ENCODE measurements around the gene UGT1A10. TPM values are rescaled to one million over a fixed set of nuclear protein-coding genes. Genes with fewer than 3 reads are reported as not detected.

Gene UGT1A10
- total and polyA plus RNA-seq, 2 donors (not counting 1 experiment from before 2014, with no cell fraction given), result not detected

DNA sequence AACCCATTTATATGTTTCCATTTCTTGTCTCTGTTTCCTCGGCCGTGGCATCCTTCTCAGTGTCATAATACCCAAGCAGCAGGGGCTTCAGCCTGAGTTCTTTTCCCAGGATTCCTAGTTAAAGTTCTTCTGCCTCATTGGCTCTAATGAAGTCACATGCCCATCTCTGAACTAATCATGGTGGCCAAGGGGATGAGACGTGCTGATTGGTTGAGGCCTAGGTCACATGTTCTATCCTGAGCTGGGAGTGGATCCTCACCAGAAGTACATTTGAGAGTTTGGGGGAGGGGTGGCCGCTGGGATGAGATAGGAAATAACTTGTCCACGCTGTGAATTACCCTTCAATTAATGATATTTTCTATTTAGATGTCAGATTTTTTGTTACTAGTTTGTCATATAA, 72.7 kb downstream of the UGT1A10 start:
- 83% methylated on average over 2 of the region's 5 CpGs for WGBS (ENCODE audit: insufficient coverage)
- Histone ChIP-seq H2AFZ (ENCODE audit: insufficient read depth, low read depth, low read length, poor library complexity, severe bottlenecking) (no peak overlapping the region), H3K36me3 (replicated peaks in 1 of 2; ENCODE audit: control extremely low read depth in 1 of 2, control insufficient read depth in 1 of 2, extremely low read depth in 1 of 2, insufficient read depth in 2 of 2, low read length in 1 of 2) (no peaks in the 10 kb centered on the region), H3K4me1 (ENCODE audit: control insufficient read depth in 2 of 2, insufficient read depth in 2 of 2, low read length in 2 of 2) (no peaks in the 10 kb centered on the region), H3K79me2 (ENCODE audit: control insufficient read depth, insufficient read depth, low read length) (no peaks in the 10 kb centered on the region), H3K4me2 (replicated peaks; ENCODE audit: low read depth, low read length, poor library complexity, severe bottlenecking) (no peak overlapping the region), H3K27me3 (replicated peaks in 1 of 4; ENCODE audit: control extremely low read depth in 1 of 4, control insufficient read depth in 3 of 4, insufficient read depth in 4 of 4, low read length in 3 of 4) (peaks cover 0 to 3% (median 0%) of the 10 kb centered on the region in 4 experiments), H3K4me3 (ENCODE audit: control extremely low read depth in 1 of 5, extremely low read depth in 1 of 5, insufficient read depth in 1 of 5, low read depth in 2 of 5, low read length in 4 of 5) (no peak overlapping the region), H4K20me1 (ENCODE audit: control insufficient read depth, insufficient read depth, low read length, poor library complexity, severe bottlenecking) (no peaks in the 10 kb centered on the region), H3K9ac (ENCODE audit: low read length) (no peak overlapping the region), H3K27ac (ENCODE audit: low read length in 2 of 2) (no peak overlapping the region), H3K9me3 (ENCODE audit: control extremely low read depth in 1 of 3, control insufficient read depth in 2 of 3, insufficient read depth in 1 of 3, low read length in 2 of 3) (peaks cover 0 to 5% (median 0%) of the 10 kb centered on the region in 3 donors)
- Mint-ChIP-seq H3K27me3 (peaks cover 29% of the 10 kb centered on the region), H3K9me3 (ENCODE audit: insufficient read depth) (no peaks in the 10 kb centered on the region), H3K4me3 (no peak overlapping the region), H3K27ac (no peak overlapping the region), H3K4me1 (peaks cover 3% of the 10 kb centered on the region)
- ATAC-seq (ENCODE audit: low read depth) (no peak), DNase-seq (no peak)
- ChIA-PET CTCF (interaction anchor here (0.6 to 2.4 kb wide), 3 partner anchors 9 to 304 kb away, joined by 3 to 8 read pairs (median 6); no protein-coding TSS in a partner anchor), POLR2A (no interaction called here)
- no peak for TF ChIP-seq EZH2 (IDR thresholded peaks at IDR 0.05; ENCODE audit: borderline replicate concordance, insufficient read depth, low read depth, low read length, poor library complexity, severe bottlenecking)
- TF ChIP-seq, protein P1, sequence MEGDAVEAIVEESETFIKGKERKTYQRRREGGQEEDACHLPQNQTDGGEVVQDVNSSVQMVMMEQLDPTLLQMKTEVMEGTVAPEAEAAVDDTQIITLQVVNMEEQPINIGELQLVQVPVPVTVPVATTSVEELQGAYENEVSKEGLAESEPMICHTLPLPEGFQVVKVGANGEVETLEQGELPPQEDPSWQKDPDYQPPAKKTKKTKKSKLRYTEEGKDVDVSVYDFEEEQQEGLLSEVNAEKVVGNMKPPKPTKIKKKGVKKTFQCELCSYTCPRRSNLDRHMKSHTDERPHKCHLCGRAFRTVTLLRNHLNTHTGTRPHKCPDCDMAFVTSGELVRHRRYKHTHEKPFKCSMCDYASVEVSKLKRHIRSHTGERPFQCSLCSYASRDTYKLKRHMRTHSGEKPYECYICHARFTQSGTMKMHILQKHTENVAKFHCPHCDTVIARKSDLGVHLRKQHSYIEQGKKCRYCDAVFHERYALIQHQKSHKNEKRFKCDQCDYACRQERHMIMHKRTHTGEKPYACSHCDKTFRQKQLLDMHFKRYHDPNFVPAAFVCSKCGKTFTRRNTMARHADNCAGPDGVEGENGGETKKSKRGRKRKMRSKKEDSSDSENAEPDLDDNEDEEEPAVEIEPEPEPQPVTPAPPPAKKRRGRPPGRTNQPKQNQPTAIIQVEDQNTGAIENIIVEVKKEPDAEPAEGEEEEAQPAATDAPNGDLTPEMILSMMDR (IDR thresholded peaks at IDR 0.05), result no peak
- intact Hi-C loops (cut with micrococcal nuclease), result no loop called here

DNA sequence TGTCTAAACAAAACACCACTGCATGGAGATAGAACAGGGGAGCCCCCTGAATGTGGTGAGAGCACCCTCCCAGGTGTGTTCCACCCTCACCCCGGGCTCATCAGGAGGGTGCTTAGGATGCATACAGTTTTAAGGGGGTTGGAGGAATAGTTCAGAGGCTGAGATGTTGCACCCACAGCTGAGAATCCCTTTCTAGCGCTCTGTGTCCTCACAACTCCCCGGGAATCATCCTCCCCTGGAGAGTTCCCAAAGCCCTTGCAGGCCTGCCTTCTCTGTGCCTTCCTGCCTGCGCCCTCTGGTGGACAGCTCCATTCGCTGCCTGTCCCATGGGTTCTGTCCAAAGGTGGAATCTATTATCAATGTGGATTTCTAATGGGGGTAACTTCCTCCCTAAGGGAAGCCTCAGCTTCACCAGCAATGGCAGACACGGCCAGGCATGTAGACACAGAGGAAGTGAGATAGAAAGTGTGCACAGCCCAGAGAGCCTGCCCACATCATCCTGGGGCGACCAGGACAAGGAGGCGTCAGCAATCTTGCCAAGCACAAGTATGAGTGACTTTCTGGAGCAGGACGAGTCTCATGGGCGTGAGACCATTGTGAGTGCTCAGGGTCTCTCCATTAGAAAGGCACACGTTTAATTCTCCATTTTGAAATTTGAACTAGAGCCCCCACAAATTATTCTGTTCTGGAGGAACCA, 75.2 kb downstream of the UGT1A10 start:
- no peaks in the 10 kb centered on the region for H3K9me3 ChIP-seq (ENCODE audit: control extremely low read depth in 1 of 3, control insufficient read depth in 2 of 3, insufficient read depth in 1 of 3, low read length in 2 of 3)
- H3K4me1 ChIP-seq (ENCODE audit: control insufficient read depth in 2 of 2, insufficient read depth in 2 of 2, low read length in 2 of 2), result no peaks in the 10 kb centered on the region
- WGBS (ENCODE audit: insufficient coverage), result 51% methylated on average over 7 of the region's 11 CpGs
- intact Hi-C loops (cut with micrococcal nuclease), result loop anchor here (1.0 kb wide), 1 partner anchor 230 kb away; no protein-coding TSS in a partner anchor
- H3K4me3 ChIP-seq (ENCODE audit: control extremely low read depth in 1 of 5, extremely low read depth in 1 of 5, insufficient read depth in 1 of 5, low read depth in 2 of 5, low read length in 4 of 5), result no peak overlapping the region
- no peak overlapping the region for H3K9ac ChIP-seq (ENCODE audit: low read length)
- Mint-ChIP-seq H3K27ac (no peak overlapping the region), H3K27me3 (peaks cover 29% of the 10 kb centered on the region), H3K9me3 (ENCODE audit: insufficient read depth) (no peaks in the 10 kb centered on the region), H3K4me3 (no peak overlapping the region), H3K4me1 (peaks cover 3% of the 10 kb centered on the region)
- H4K20me1 ChIP-seq (ENCODE audit: control insufficient read depth, insufficient read depth, low read length, poor library complexity, severe bottlenecking), result no peaks in the 10 kb centered on the region
- ATAC-seq (ENCODE audit: low read depth) (peak; percentile 78), DNase-seq (peak; percentile 74)
- no peak overlapping the region for H3K4me2 ChIP-seq (replicated peaks; ENCODE audit: low read depth, low read length, poor library complexity, severe bottlenecking)
- no peaks in the 10 kb centered on the region for H3K36me3 ChIP-seq (replicated peaks in 1 of 2; ENCODE audit: control extremely low read depth in 1 of 2, control insufficient read depth in 1 of 2, extremely low read depth in 1 of 2, insufficient read depth in 2 of 2, low read length in 1 of 2)
- CTCF ChIA-PET, result interaction anchor here (0.9 to 2.5 kb wide), 10 partner anchors 10 to 722 kb away, joined by 3 to 9 read pairs (median 5); no protein-coding TSS in a partner anchor
- H3K27me3 ChIP-seq (replicated peaks in 1 of 4; ENCODE audit: control extremely low read depth in 1 of 4, control insufficient read depth in 3 of 4, insufficient read depth in 4 of 4, low read length in 3 of 4), result peaks cover 0 to 2% (median 0%) of the 10 kb centered on the region in 4 experiments
- no peak overlapping the region for H3K27ac ChIP-seq (ENCODE audit: low read length in 2 of 2)
- POLR2A ChIA-PET, result interaction anchor here (1.1 kb wide), 1 partner anchor 307 kb away, joined by 3 read pairs; no protein-coding TSS in a partner anchor
- no peaks in the 10 kb centered on the region for H3K79me2 ChIP-seq (ENCODE audit: control insufficient read depth, insufficient read depth, low read length)
- H2AFZ ChIP-seq (ENCODE audit: insufficient read depth, low read depth, low read length, poor library complexity, severe bottlenecking), result no peak overlapping the region
- TF ChIP-seq, protein P1 (IDR thresholded peaks at IDR 0.05), result peak; percentile 88
- no peak for TF ChIP-seq EZH2 (IDR thresholded peaks at IDR 0.05; ENCODE audit: borderline replicate concordance, insufficient read depth, low read depth, low read length, poor library complexity, severe bottlenecking)
